Right lobe of liver (tissue), 4 donors: ENCODE results near the gene POLD3.

ENCODE experiments used
- CTCF ChIP-seq, 4 donors: fragments of 200-600 bp in 3 of 4; fragments of 450-650 bp in 1 of 4; IDR thresholded peaks; one replicate each; pipeline versions ENCODE4 v1.5.1 to v1.8.0; 2016 to 2022; ENCODE audit warnings: antibody characterized with exemption in 4 of 4, mild to moderate bottlenecking in 2 of 4
- POLR2A ChIP-seq: fragments of 450-650 bp; IDR thresholded peaks from one replicate; pipeline ENCODE4 v1.6.1; 2017; ENCODE audit warnings: antibody characterized with exemption, mild to moderate bottlenecking
- donor health status: DM: no; HTN: no; CAD: no.
- donor health status: DM: no; HTN: no; CAD: no.
- donor health status: DM: no; HTN: yes; CAD: no.

GRCh38 chr11:74676596-74676995 lies 84.2 kb downstream of the POLD3 start:
- TF ChIP-seq POLR2A (no peak), CTCF (IDR thresholded peaks at IDR 0.05) (no peak)
